GM12801 (cell line): ENCODE measurements around the gene IGFBP6.

Experiments used
- TF ChIP-seq, protein P1 (sequence below): IDR thresholded peaks from one replicate; pipeline ENCODE4 v1.5.1; 2011; ENCODE audit warnings: control low read depth; ENCODE audit not compliant: insufficient read length; ENCODE audit errors: extremely low read depth

Gene IGFBP6

DNA sequence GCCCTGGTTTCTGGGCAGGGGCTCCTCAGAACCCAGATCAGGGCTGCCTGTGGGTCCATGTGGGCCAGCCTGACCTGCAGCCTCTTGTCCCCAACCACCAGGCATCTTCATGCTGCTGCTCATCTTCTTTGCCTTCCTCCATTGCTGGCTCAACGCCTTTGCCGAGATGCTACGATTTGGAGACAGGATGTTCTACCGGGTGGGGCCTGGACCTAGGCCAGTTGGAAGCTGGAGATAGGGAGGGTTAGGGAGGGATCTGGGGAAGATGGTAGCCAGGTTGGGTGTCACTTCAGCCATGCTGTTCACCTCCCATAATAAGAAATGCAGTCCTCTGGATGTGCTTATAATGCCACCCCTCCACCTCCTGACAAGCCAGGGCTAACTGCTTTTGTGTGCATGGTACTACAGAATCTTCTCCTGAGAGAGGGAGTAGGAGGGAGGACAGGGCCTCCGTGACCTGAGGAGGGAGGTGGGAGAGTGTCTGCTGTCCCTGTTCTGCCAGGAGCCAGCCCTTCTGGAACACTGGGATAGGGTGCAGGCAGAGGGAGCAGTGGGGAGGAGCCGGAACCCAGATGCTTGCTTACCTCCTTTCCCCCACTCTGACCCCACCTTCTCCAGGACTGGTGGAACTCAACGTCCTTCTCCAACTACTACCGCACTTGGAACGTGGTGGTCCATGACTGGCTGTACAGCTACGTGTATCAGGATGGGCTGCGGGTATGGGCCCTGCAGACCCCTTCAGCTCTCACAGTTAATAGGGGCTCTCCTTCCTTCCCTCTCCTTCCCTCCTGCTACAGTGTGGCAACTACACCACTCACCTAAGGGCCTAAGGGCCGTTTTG, 23.4 kb downstream of the IGFBP6 start:
- TF ChIP-seq, protein P1, sequence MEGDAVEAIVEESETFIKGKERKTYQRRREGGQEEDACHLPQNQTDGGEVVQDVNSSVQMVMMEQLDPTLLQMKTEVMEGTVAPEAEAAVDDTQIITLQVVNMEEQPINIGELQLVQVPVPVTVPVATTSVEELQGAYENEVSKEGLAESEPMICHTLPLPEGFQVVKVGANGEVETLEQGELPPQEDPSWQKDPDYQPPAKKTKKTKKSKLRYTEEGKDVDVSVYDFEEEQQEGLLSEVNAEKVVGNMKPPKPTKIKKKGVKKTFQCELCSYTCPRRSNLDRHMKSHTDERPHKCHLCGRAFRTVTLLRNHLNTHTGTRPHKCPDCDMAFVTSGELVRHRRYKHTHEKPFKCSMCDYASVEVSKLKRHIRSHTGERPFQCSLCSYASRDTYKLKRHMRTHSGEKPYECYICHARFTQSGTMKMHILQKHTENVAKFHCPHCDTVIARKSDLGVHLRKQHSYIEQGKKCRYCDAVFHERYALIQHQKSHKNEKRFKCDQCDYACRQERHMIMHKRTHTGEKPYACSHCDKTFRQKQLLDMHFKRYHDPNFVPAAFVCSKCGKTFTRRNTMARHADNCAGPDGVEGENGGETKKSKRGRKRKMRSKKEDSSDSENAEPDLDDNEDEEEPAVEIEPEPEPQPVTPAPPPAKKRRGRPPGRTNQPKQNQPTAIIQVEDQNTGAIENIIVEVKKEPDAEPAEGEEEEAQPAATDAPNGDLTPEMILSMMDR, result no peak

GRCh38 chr12:53122961-53123468, 25.5 kb downstream of the IGFBP6 start:
- TF ChIP-seq, protein P1, result no peak

DNA sequence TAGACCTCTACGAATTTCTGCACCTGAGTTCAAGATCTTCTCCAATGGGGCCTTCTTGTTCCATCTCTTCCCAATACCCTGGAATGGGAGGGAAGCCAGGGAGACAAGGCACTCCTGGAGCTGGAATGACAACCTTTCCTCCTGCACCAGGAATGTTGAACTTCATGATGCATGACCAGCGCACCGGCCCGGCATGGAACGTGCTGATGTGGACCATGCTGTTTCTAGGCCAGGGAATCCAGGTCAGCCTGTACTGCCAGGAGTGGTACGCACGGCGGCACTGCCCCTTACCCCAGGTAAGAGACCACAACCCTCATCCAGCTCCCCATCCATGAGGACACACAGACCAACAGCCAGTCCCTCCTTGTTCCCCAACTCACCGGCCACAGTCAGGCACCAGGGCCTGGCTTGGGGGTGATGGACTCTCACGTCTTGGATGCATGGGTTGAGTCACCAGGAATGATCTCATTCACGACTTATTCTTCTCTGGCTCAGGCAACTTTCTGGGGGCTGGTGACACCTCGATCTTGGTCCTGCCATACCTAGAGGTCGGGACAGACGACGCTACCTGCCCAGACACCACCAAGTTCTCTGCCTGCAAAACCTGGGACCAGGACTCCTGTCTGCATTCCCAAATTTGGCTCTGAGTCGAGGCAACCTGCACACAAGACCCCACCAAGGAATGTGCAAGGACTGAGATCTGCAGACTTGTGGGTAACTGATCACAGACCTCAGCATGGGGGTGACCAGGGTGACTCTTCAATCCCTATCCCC, 26.3 kb downstream of the IGFBP6 start:
- TF ChIP-seq, protein P1, result no peak

- TF ChIP-seq, protein P1, result no peak
Measured at GRCh38 chr12:53124352-53124723, 26.9 kb downstream of the IGFBP6 start.

GRCh38 chr12:53127169-53127568, 29.7 kb downstream of the IGFBP6 start:
- TF ChIP-seq, protein P1, result no peak

DNA sequence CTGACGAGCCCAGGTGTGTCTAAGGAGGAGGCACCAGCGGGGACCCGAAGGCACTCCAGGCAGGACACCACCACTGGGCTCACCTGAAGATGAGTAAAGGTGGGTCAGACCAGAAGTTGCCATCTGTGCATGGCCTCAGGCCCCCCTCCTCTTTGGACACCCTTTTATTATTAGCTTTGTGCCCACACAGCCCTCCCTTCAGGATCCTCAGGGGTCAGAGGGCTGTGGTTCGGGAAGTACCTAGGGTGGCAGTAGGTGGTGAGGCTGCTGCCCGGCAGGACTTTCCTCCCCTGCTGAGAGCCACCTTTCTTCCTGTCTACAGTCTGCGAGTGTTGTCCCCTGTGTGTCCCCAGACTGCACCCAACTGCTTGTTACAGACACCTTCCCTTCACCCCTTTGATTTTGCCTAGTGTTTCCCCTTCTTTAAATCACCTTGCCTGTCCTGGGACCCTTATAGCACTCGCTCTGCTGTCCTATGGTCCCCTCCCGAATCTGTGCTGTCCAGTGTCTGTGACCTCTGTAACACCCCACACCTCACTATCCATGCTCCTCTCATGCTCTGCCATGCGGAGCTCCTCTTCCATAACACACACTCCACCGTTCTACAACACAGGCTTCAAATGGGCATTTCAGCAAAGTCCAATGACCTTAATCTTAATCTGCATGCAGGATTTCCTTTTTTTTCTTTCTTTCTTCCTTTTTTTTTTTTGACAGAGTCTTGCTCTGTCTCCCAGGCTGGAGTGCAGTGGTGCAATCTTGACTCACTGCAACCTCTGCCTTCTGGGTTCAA, 31.5 kb downstream of the IGFBP6 start:
- TF ChIP-seq, protein P1, result no peak

DNA sequence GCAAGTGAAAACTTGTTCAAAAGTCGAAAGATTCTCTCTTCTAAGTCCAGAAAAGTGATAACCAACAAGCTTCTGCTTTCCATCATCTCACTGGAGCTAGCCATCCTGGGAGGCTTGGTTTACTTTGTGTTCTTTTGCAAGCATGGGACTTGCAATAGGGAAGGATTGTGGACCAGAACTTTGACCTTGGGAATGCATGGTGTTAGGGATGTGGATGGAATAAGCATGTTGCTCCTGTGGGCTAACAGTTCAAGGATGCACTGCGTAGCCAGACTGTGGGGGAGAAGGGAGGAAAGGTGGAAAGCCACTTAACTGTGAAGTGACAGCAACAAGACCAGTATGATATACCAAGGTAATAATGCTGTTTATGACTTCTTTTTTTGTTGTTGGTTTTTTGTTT, 34.4 kb downstream of the IGFBP6 start:
- TF ChIP-seq, protein P1, result no peak
